Neural cell (in vitro differentiated cells): Measurements from ENCODE around the gene KAT8.

ENCODE experiments used
- EP300 ChIP-seq: fragments of 450-650 bp; conservative IDR thresholded peaks from 2 replicates; pipeline ENCODE4 v1.6.1; 2014; ENCODE audit warnings: antibody characterized with exemption, mild to moderate bottlenecking, moderate library complexity; ENCODE audit not compliant: poor library complexity, severe bottlenecking
- EZH2 ChIP-seq: fragments of 200-600, 300-800 bp; shearing (Covaris generic), sonication (generic); IDR thresholded peaks from 2 replicates; pipeline ENCODE4 v1.6.1; 2014; ENCODE audit warnings: antibody characterized with exemption, low read length, borderline replicate concordance, mild to moderate bottlenecking; ENCODE audit not compliant: insufficient read depth, poor library complexity, severe bottlenecking
- MXI1 ChIP-seq: fragments of 450-650 bp; conservative IDR thresholded peaks from 2 replicates; pipeline ENCODE4 v1.6.1; 2014; ENCODE audit warnings: antibody characterized with exemption, mild to moderate bottlenecking; ENCODE audit not compliant: poor library complexity, severe bottlenecking
- RAD21 ChIP-seq: fragments of 450-650 bp; conservative IDR thresholded peaks from 2 replicates; pipeline ENCODE4 v1.6.1; 2014; ENCODE audit warnings: antibody characterized with exemption, mild to moderate bottlenecking, moderate library complexity
- SMC3 ChIP-seq: fragments of 450-650 bp; conservative IDR thresholded peaks from 2 replicates; pipeline ENCODE4 v1.6.1; 2014; ENCODE audit warnings: antibody characterized with exemption, mild to moderate bottlenecking, moderate library complexity; ENCODE audit not compliant: poor library complexity
- TAF1 ChIP-seq: IDR thresholded peaks from 2 replicates; pipeline ENCODE4 v1.6.1; 2012; ENCODE audit warnings: low read depth
- TF ChIP-seq, protein P1 (sequence below): fragments of 450-650 bp; IDR thresholded peaks from 2 replicates; pipeline ENCODE4 v1.5.1; 2014; ENCODE audit warnings: antibody characterized with exemption, mild to moderate bottlenecking, moderate library complexity; ENCODE audit not compliant: poor library complexity, severe bottlenecking
- TF ChIP-seq, protein P2 (sequence below): IDR thresholded peaks from 2 replicates; pipeline ENCODE4 v1.6.1; 2012; ENCODE audit warnings: borderline replicate concordance

DNA sequence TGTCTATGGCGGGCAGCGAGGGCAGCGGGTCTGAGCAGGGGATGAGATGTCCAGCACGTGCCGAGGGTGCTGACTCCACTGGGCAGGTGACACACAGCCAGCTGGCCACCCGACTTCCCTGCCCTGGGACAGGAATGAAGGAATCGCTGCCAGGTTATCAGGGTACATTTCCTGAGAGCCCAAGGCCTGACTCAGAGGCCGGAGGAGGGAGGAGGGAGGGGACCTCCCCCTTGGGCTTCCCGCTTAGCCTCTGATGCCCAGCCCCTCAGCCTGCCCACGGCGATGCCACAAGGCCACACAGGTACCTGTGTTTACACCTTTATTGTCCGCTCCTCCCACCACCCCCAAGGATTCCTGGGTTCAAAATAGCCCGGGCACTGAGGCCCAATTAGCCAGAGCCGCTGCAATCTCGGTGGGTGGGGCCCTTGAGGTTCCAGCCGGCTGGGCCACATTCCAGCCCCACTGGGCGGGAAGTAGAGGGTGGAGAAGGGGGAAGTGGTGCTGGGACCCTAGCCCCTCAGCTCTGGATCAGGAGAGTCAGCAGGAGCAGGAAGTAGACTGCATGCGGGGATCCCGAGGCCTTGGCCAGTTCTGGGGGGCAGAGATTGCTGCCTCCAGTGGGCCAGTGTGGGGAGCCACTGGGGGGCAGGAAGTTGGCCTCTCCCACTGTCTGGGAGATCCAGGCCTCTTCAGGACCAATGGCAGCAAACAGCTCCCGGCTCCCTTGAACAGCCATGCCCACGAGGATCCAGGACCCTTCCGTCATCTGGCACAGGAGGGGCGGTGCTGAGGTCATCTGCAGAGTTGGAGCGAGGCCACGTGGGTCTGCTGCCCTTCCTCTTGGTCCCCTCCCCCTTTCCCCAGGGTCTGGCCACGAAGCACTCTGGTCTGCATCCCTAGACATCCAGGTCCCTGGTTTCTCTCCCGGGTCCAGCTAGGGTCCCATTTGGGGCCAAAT lies 21.4 kb downstream of the KAT8 start:
- TF ChIP-seq, protein P1, sequence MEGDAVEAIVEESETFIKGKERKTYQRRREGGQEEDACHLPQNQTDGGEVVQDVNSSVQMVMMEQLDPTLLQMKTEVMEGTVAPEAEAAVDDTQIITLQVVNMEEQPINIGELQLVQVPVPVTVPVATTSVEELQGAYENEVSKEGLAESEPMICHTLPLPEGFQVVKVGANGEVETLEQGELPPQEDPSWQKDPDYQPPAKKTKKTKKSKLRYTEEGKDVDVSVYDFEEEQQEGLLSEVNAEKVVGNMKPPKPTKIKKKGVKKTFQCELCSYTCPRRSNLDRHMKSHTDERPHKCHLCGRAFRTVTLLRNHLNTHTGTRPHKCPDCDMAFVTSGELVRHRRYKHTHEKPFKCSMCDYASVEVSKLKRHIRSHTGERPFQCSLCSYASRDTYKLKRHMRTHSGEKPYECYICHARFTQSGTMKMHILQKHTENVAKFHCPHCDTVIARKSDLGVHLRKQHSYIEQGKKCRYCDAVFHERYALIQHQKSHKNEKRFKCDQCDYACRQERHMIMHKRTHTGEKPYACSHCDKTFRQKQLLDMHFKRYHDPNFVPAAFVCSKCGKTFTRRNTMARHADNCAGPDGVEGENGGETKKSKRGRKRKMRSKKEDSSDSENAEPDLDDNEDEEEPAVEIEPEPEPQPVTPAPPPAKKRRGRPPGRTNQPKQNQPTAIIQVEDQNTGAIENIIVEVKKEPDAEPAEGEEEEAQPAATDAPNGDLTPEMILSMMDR, result no peak
- TF ChIP-seq RAD21 (no peak), SMC3 (no peak), EZH2 (no peak), MXI1 (no peak), TAF1 (no peak), EP300 (no peak)
- TF ChIP-seq, protein P2, sequence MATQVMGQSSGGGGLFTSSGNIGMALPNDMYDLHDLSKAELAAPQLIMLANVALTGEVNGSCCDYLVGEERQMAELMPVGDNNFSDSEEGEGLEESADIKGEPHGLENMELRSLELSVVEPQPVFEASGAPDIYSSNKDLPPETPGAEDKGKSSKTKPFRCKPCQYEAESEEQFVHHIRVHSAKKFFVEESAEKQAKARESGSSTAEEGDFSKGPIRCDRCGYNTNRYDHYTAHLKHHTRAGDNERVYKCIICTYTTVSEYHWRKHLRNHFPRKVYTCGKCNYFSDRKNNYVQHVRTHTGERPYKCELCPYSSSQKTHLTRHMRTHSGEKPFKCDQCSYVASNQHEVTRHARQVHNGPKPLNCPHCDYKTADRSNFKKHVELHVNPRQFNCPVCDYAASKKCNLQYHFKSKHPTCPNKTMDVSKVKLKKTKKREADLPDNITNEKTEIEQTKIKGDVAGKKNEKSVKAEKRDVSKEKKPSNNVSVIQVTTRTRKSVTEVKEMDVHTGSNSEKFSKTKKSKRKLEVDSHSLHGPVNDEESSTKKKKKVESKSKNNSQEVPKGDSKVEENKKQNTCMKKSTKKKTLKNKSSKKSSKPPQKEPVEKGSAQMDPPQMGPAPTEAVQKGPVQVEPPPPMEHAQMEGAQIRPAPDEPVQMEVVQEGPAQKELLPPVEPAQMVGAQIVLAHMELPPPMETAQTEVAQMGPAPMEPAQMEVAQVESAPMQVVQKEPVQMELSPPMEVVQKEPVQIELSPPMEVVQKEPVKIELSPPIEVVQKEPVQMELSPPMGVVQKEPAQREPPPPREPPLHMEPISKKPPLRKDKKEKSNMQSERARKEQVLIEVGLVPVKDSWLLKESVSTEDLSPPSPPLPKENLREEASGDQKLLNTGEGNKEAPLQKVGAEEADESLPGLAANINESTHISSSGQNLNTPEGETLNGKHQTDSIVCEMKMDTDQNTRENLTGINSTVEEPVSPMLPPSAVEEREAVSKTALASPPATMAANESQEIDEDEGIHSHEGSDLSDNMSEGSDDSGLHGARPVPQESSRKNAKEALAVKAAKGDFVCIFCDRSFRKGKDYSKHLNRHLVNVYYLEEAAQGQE, result no peak
